ENCODE data around the gene MAP4K4. TPM values are rescaled to one million over a fixed set of nuclear protein-coding genes. Genes with fewer than 3 reads are reported as not detected.

MAP4K4 gene
- total and polyA plus RNA-seq, 2 of the 13 experiments (the other 11 are each of a cell fraction or from before 2014, with no cell fraction given): 105 to 264 TPM

DNA sequence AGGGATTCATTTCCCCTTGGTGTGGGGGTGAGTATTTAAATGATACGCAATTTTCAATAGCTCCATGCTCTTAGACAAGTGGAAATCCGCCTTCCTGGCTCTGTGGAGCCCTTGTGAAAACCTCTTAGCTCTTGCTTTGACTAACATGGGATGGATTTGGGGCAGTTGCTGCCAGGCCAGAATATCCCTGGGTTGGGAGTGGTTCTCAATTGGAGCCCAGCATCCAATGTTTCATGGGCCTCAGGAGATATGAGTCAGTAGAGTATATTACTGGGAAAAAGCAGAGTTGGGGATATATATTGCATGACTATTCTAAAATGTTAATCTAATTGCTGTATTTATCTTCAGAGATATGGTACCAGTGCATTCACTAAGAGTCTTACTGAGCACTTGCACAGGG is 189.8 kb downstream of the MAP4K4 start (continued):
- TF ChIP-seq, protein P1, sequence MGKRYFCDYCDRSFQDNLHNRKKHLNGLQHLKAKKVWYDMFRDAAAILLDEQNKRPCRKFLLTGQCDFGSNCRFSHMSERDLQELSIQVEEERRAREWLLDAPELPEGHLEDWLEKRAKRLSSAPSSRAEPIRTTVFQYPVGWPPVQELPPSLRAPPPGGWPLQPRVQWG (CRISPR knock-in tag; IDR thresholded peaks at IDR 0.05; ENCODE audit: borderline replicate concordance, low read depth): no peak
- no peak for TF ChIP-seq JUN (CRISPR knock-in tag; IDR thresholded peaks at IDR 0.05)
- no peak for TF ChIP-seq GATAD1 (CRISPR knock-in tag; IDR thresholded peaks at IDR 0.05)
- no peak for TF ChIP-seq KLF11 (CRISPR knock-in tag; IDR thresholded peaks at IDR 0.05)
- no peak for TF ChIP-seq REXO4 (CRISPR knock-in tag; IDR thresholded peaks at IDR 0.05; ENCODE audit: borderline replicate concordance)

DNA sequence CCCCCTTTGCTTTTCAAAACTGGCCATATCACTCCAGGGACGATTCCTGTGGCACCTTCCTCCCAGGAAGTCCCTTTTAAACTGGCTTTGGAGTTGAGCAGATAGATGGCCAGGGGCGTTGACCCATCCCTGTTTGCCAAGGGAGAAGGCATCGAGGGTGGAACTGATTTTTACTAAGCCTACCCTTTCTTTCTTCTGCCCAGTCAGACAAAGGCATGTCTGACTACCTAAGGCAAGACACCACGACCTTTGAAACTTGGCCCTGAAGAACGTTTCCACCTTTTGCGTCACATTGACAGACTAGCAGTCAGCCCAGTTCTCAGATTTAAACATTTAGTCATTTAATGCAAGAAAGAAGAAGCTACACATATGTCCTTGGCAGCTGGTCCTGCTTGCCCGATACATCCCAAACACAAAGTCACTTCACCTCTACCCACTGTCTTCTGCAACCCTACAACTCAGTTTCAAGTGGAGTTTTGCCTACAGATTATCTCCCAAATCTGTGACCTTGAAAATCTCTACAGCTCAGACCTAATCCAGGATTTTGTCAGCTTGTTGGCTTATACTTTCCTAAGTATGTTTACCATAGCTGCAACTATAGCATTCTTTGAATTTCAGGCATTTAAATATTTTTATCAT is 192.1 kb downstream of the MAP4K4 start:
- DNase-seq (ENCODE audit: low spot score): no peak
- no peak for FAIRE-seq
- Histone ChIP-seq H3K4me3 (replicated peaks in 1 of 3; ENCODE audit: insufficient read depth in 1 of 3, low read depth in 2 of 3, low read length in 3 of 3) (no peak overlapping the region), H3K27me3 (ENCODE audit: control insufficient read depth in 1 of 2, insufficient read depth in 2 of 2, low read length in 2 of 2) (no peaks in the 10 kb centered on the region), H3K79me2 (ENCODE audit: insufficient read depth, low read length) (no peaks in the 10 kb centered on the region), H4K20me1 (ENCODE audit: insufficient read depth, low read length) (no peaks in the 10 kb centered on the region), H3K9me3 (ENCODE audit: low read length) (no peaks in the 10 kb centered on the region), H3K36me3 (replicated peaks in 1 of 2; ENCODE audit: control insufficient read depth in 1 of 2, insufficient read depth in 2 of 2, low read length in 2 of 2) (peaks cover 41 to 74% of the 10 kb centered on the region in 2 experiments), H3K27ac (ENCODE audit: extremely low read length, insufficient read depth, low read length) (no peak overlapping the region), H3K9ac (ENCODE audit: insufficient read depth, low read depth, low read length) (no peak overlapping the region), H3K4me1 (ENCODE audit: insufficient read depth, low read length) (no peaks in the 10 kb centered on the region), H2AFZ (ENCODE audit: low read length) (no peak overlapping the region), H3K4me2 (ENCODE audit: low read depth, low read length) (no peak overlapping the region)
- BruUV-seq (replicated peaks): no TSS peak
- peak; percentile 26 for ATAC-seq
- intact Hi-C loops (cut with micrococcal nuclease; ENCODE audit: unreplicated experiment) (loop anchor here (10.0 kb wide), 1 partner anchor 465 kb away; the partner anchor contains the start of gene IL18R1), in situ Hi-C loops (cut with HindIII; ENCODE audit: extremely low pct_ligation_motif_present, low pct_unique_long_range_greater_than_20kb) (loop anchor here (10.0 kb wide), 1 partner anchor 345 kb away; no protein-coding TSS in a partner anchor)
- CTCF ChIA-PET (ENCODE audit: low intra/inter-chr PET ratio, low total read pairs): no interaction called here
- TF ChIP-seq POLR2AphosphoS2 (IDR thresholded peaks at IDR 0.05; ENCODE audit: low read depth, low read length): peak; percentile 97
- TF ChIP-seq POLR2G (IDR thresholded peaks at IDR 0.05; ENCODE audit: low read depth, low read length): peak; percentile 41; the same call in 1 of the 2 replicates
- no peak for TF ChIP-seq ZNF737 (CRISPR knock-in tag; IDR thresholded peaks at IDR 0.05; ENCODE audit: borderline replicate concordance)
- TF ChIP-seq POLR2AphosphoS5 (IDR thresholded peaks at IDR 0.05; ENCODE audit: low read depth, low read length): peak; percentile 43
- peak in 1 of 2 experiments; percentile 16; a peak in 1 of 4 replicates for TF ChIP-seq POLR2A (IDR thresholded peaks at IDR 0.05; ENCODE audit: insufficient read depth in 1 of 2, low read depth in 2 of 2, low read length in 2 of 2)
- TF ChIP-seq NR2F2 (IDR thresholded peaks at IDR 0.05; ENCODE audit: borderline replicate concordance, low read depth): no peak
- no peak for TF ChIP-seq NFKBIZ (CRISPR knock-in tag; IDR thresholded peaks at IDR 0.05)
- TF ChIP-seq RBM22 (optimal IDR thresholded peaks at IDR 0.05; ENCODE audit: low read length): peak; percentile 96
- WGBS (ENCODE audit: low lambda C conversion rate): 84% methylated on average over 7 of the region's 7 CpGs
- POLR2A ChIA-PET: no interaction called here
